ENCODE data around the gene CD27. TPM values are rescaled to one million over a fixed set of nuclear protein-coding genes. Genes with fewer than 3 reads are reported as not detected.
"Not testable (repeated sequence)": the region's sequence is repeated elsewhere in the genome, so short reads cannot be mapped to it uniquely, and the experiment has no call there.

The CD27 gene
- total RNA-seq, 1 experiment from 2014 or later: not detected

DNA sequence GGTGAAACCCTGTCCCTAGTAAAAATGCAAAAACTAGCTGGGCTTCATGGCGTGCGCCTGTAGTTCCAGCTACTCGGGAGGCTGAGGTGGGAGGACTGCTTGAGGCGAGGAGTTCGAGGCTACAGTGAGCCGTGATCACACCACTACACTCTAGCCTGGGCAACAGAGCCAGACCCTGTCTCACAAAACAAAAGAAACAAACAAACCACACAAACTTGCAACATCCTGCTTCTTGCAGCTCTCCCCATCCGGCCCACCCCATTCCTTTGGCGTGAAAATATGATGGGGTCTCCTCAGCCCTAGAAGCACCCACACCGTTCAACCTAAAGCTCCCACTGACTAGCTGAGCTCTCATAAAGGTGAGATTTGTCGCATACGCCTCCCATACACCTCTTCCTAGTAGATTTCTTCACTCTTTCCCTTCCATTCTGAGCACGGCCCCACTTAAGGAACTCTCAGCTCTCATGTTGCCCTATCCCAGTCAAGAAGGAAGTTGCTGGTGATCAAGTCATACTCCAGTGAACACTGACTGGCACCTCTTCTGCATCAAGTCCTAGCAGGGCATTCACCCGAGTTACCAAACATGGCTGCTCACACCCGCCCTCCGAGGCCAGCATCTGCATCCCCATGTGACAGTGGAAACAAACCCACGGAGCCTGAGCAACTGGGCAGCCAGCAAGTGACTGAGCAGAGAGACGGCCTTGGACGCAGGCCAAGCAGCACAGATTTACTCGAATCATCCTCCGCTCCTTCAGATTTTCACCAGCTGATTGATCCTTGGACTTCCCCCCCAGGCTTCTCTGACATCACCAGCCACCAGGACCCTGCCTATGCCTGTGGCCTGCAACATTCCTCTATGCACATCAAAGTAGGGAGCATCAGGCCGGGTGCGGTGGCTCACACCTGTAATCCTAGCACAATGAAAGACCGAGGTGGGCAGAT lies 18.9 kb upstream of the CD27 start:
- DNase-seq (no peak), ATAC-seq (no peak)
- intact Hi-C loops (cut with micrococcal nuclease): no loop called here
- ChIA-PET POLR2A (ENCODE audit: unreplicated experiment) (no interaction called here), CTCF (no interaction called here)
- no peak overlapping the region for H2AFZ ChIP-seq (ENCODE audit: low read length)
- H3F3A ChIP-seq (ENCODE audit: low read length, unreplicated experiment): peaks cover 1% of the 10 kb centered on the region
- no peaks in the 10 kb centered on the region for H3K27me3 ChIP-seq (ENCODE audit: low read length)
- no peaks in the 10 kb centered on the region for H4K20me1 ChIP-seq (ENCODE audit: low read length)
- H3K4me2 ChIP-seq (ENCODE audit: low read length): no peak overlapping the region
- H3K4me1 ChIP-seq (ENCODE audit: insufficient read depth, low read length): peaks cover 11% of the 10 kb centered on the region
- no peaks in the 10 kb centered on the region for H3K79me2 ChIP-seq (ENCODE audit: low read length)
- H3K9ac ChIP-seq (ENCODE audit: low read length): no peak overlapping the region
- no peaks in the 10 kb centered on the region for H3K36me3 ChIP-seq (ENCODE audit: low read depth, low read length)
- H3K9me3 ChIP-seq (ENCODE audit: low read length): no peaks in the 10 kb centered on the region
- H3K9me2 ChIP-seq (replicated peaks; ENCODE audit: low read length): no peaks in the 10 kb centered on the region
- no peak for TF ChIP-seq EZH2phosphoT487 (IDR thresholded peaks at IDR 0.05; ENCODE audit: borderline replicate concordance, low read length)
- TF ChIP-seq EZH2 (IDR thresholded peaks at IDR 0.05; ENCODE audit: low read length, unreplicated experiment): no peak
- TF ChIP-seq, protein P1, sequence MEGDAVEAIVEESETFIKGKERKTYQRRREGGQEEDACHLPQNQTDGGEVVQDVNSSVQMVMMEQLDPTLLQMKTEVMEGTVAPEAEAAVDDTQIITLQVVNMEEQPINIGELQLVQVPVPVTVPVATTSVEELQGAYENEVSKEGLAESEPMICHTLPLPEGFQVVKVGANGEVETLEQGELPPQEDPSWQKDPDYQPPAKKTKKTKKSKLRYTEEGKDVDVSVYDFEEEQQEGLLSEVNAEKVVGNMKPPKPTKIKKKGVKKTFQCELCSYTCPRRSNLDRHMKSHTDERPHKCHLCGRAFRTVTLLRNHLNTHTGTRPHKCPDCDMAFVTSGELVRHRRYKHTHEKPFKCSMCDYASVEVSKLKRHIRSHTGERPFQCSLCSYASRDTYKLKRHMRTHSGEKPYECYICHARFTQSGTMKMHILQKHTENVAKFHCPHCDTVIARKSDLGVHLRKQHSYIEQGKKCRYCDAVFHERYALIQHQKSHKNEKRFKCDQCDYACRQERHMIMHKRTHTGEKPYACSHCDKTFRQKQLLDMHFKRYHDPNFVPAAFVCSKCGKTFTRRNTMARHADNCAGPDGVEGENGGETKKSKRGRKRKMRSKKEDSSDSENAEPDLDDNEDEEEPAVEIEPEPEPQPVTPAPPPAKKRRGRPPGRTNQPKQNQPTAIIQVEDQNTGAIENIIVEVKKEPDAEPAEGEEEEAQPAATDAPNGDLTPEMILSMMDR (conservative IDR thresholded peaks at IDR 0.05; ENCODE audit: low read depth, low read length): no peak
- BruUV-seq (replicated peaks): no TSS peak
- H3K4me3 ChIP-seq (ENCODE audit: low read length): no peak overlapping the region
- H3K27ac ChIP-seq (ENCODE audit: low read length): no peak overlapping the region

DNA sequence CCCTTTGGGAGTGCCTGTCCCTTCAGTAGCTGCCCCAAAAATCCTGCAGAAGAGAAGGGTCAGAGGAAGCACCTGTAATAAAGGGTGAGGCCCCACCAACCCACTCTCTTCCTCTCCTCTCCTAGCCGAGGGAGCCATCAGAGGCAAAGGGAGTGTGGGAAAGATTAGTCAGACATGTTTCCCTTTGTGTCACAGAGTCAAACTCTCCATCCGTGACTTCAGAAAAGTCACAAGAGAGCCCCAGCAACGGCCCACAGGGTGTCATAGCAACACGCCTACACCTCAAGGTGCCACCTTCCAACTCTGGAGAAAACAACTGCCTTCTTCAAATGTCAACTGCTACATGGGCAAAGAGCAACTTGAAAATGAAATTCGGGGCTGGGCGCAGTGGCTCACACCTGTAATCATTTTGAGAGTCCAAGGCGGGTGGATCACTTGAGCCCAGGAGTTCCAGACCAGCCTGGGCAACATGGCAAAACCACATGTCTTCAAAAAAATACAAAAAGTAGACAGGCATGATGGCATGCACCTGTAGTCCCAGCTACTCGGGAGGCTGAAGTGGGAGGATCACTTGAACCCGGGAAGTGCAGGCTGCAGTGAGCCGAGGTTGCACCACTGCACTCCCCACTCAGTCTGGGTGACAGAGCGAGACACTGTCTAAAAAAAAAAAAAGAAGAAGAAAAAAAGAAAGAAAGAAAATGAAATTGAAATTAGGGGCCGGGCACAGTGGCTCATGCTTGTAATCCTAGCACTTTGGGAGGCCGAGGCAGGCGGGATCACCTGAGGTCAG lies 17.7 kb upstream of the CD27 start:
- Histone ChIP-seq H3K4me2 (ENCODE audit: low read length) (no peak overlapping the region), H3K4me1 (ENCODE audit: insufficient read depth, low read length) (peaks cover 19% of the 10 kb centered on the region), H3K36me3 (ENCODE audit: low read depth, low read length) (no peaks in the 10 kb centered on the region), H3F3A (ENCODE audit: low read length, unreplicated experiment) (peaks cover 8% of the 10 kb centered on the region), H4K20me1 (ENCODE audit: low read length) (no peaks in the 10 kb centered on the region), H3K4me3 (ENCODE audit: low read length) (no peak overlapping the region), H3K27ac (ENCODE audit: low read length) (no peak overlapping the region), H3K27me3 (ENCODE audit: low read length) (no peaks in the 10 kb centered on the region), H2AFZ (ENCODE audit: low read length) (no peak overlapping the region), H3K79me2 (ENCODE audit: low read length) (no peaks in the 10 kb centered on the region), H3K9ac (ENCODE audit: low read length) (no peak overlapping the region), H3K9me3 (ENCODE audit: low read length) (no peaks in the 10 kb centered on the region), H3K9me2 (replicated peaks; ENCODE audit: low read length) (no peaks in the 10 kb centered on the region)
- ChIA-PET CTCF (no interaction called here), POLR2A (ENCODE audit: unreplicated experiment) (no interaction called here)
- intact Hi-C loops (cut with micrococcal nuclease): no loop called here
- DNase-seq (no peak), ATAC-seq (no peak)
- no TSS peak for BruUV-seq (replicated peaks)
- TF ChIP-seq, protein P1 (conservative IDR thresholded peaks at IDR 0.05; ENCODE audit: low read depth, low read length): no peak
- TF ChIP-seq EZH2 (IDR thresholded peaks at IDR 0.05; ENCODE audit: low read length, unreplicated experiment): no peak
- no peak for TF ChIP-seq EZH2phosphoT487 (IDR thresholded peaks at IDR 0.05; ENCODE audit: borderline replicate concordance, low read length)

DNA sequence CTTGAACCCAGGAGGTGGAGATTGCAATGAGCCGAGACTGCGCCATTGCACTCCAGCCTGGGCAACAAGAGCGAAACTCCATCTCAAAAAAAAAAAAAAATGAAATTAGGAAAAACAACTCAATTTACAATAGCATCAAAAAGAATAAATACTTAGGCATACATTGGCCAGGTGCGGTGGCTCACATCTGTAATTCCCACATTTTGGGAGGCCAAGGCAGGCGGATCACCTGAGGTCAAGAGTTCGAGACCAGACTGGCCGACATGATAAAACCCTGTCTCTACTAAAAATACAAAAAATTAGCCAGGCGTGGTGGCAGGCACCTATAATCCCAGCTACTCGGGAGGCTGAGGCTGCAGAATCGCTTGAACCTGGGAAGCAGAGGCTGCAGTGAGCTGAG lies 17.0 kb upstream of the CD27 start:
- H3K9ac ChIP-seq (ENCODE audit: low read length); H3K27ac ChIP-seq (ENCODE audit: low read length); H3K79me2 ChIP-seq (ENCODE audit: low read length); H3K36me3 ChIP-seq (ENCODE audit: low read depth, low read length); H3K9me2 ChIP-seq (replicated peaks; ENCODE audit: low read length); CTCF ChIA-PET; H3K27me3 ChIP-seq (ENCODE audit: low read length); POLR2A ChIA-PET (ENCODE audit: unreplicated experiment); ATAC-seq; H2AFZ ChIP-seq (ENCODE audit: low read length); H3K4me2 ChIP-seq (ENCODE audit: low read length); H3K9me3 ChIP-seq (ENCODE audit: low read length); H3F3A ChIP-seq (ENCODE audit: low read length, unreplicated experiment); H3K4me3 ChIP-seq (ENCODE audit: low read length); H4K20me1 ChIP-seq (ENCODE audit: low read length); intact Hi-C loops (cut with micrococcal nuclease); BruUV-seq (replicated peaks); DNase-seq: not testable (repeated sequence)
- peaks cover 19% of the 10 kb centered on the region for H3K4me1 ChIP-seq (ENCODE audit: insufficient read depth, low read length)

Measured in PC-3 (cell line).